Motor neuron (in vitro differentiated cells): ENCODE results near the gene POLR2M. TPM values are rescaled to one million over a fixed set of nuclear protein-coding genes. Genes with fewer than 3 reads are reported as not detected.

Experiments used
- ATAC-seq, 8 experiments: fragments of 200-7000 bp; cut with Tn5 transposase; replicated peaks in 6 of 8; 2 replicates each; pipeline ENCODE4 v1.8.0; 2021; ENCODE audit warnings: mild to moderate bottlenecking in 8 of 8, moderate library complexity in 8 of 8
- H3K27ac ChIP-seq, 2 donors: fragments of 250-450 bp; sonication (Bioruptor Pico); 2 replicates each; pipeline ENCODE4 v1.9.0; 2021; ENCODE audit warnings: antibody characterized with exemption in 2 of 2, mild to moderate bottlenecking in 2 of 2, moderate library complexity in 1 of 2
- H3K4me1 ChIP-seq, 2 donors: fragments of 250-450 bp; sonication (Bioruptor Pico); replicated peaks in 1 of 2; 2 replicates each; pipeline ENCODE4 v1.6.1; 2021; ENCODE audit warnings: antibody characterized with exemption in 2 of 2, mild to moderate bottlenecking in 2 of 2, moderate library complexity in 1 of 2
- H3K4me3 ChIP-seq, 5 donors: fragments of 250-450 bp; sonication (Bioruptor Pico); 2 replicates each; pipeline ENCODE4 v1.9.0; 2021; ENCODE audit warnings: antibody characterized with exemption in 5 of 5, mild to moderate bottlenecking in 5 of 5, moderate library complexity in 4 of 5
- WGBS, 10 experiments: fragments of 450-650 bp; shearing (Covaris generic); methylation state at CpG; one replicate each; pipeline ENCODE4 v1.0.0; 2022; 5-methylcytosine and 5-hydroxymethylcytosine counted together
- in situ Hi-C, 9 experiments: fragments of 400-800 bp; cut with MboI; loops; one replicate each; pipeline ENCODE4 v1.15.0; 2021; ENCODE audit warnings: low sequenced_read_pairs in 9 of 9, low pct_unique_long_range_greater_than_20kb in 2 of 9; ENCODE audit not compliant: unreplicated experiment in 9 of 9
- total RNA-seq, 8 experiments: library from RNA; unstranded; fragments of 300-600 nt; gene quantifications; 2 replicates each; pipeline versions ENCODE4 v1.2.3 to v1.2.4, GENCODE V29; 2022

Gene POLR2M
- total RNA-seq: 10 to 100 TPM; 20.9 to 55.2 (median 37.9) TPM

GRCh38 chr15:57706405-57707209 lies at the start of gene POLR2M:
TSS of gene POLR2M (plus strand) at chr15:57706714. CDS start at chr15:57706843, 129 bp downstream.
- peak; percentile 95 to 99 (median 98) for ATAC-seq
- WGBS, 10 experiments: 0 to 6% (median 0%) methylated on average over 1 to 39 of the region's 70 CpGs; no CpG with 5 or more reads in 4 of the 10 experiments
- in situ Hi-C loops: no loop called here
- peak within 1 kb of the TSS; percentile 73 to 95 (median 77) for H3K4me3 ChIP-seq
- peak within 1 kb of the TSS; percentile 81 to 90 for H3K27ac ChIP-seq
- H3K4me1 ChIP-seq: peaks cover 8 to 15% of the 10 kb centered on the region in 2 donors

- H3K27ac ChIP-seq: no peak overlapping the region
- H3K4me1 ChIP-seq: peaks cover 0 to 56% of the 10 kb centered on the region in 2 donors
- no peak overlapping the region for H3K4me3 ChIP-seq
- in situ Hi-C loops: no loop called here
- ATAC-seq: peak in 3 of 8 experiments; percentile 27 to 94 (median 47)
- 57 to 83% (median 82%) methylated on average over 1 of the region's 1 CpG; no CpG with 5 or more reads in 6 of the 10 experiments for WGBS, 10 experiments
These were observed 48.9 kb upstream of the POLR2M start for GRCh38 chr15:57657619-57658018.

GRCh38 chr15:57662091-57662744 lies 44.3 kb upstream of the POLR2M start:
- in situ Hi-C loops: no loop called here
- Histone ChIP-seq H3K4me3 (no peak overlapping the region), H3K27ac (no peak overlapping the region), H3K4me1 (peaks cover 0 to 23% of the 10 kb centered on the region in 2 donors)
- no peak for ATAC-seq
- WGBS, 10 experiments: 26 to 100% (median 64%) methylated on average over 1 to 3 of the region's 3 CpGs; no CpG with 5 or more reads in 1 of the 10 experiments

- Histone ChIP-seq H3K27ac (no peak overlapping the region), H3K4me3 (no peak overlapping the region), H3K4me1 (peaks cover 0 to 22% of the 10 kb centered on the region in 2 donors)
- WGBS, 10 experiments: 89 to 100% (median 100%) methylated on average over 1 of the region's 1 CpG; no CpG with 5 or more reads in 6 of the 10 experiments
- no peak for ATAC-seq
- in situ Hi-C loops: no loop called here
These were observed 43.7 kb upstream of the POLR2M start for GRCh38 chr15:57662802-57663201.

- H3K4me1 ChIP-seq: peaks cover 0 to 18% of the 10 kb centered on the region in 2 donors
- WGBS, 10 experiments: 40 to 100% methylated on average over 1 to 2 of the region's 2 CpGs; no CpG with 5 or more reads in 8 of the 10 experiments
- no peak overlapping the region for H3K4me3 ChIP-seq
- no peak overlapping the region for H3K27ac ChIP-seq
- ATAC-seq: no peak
- in situ Hi-C loops: no loop called here
These were observed 43.3 kb upstream of the POLR2M start for GRCh38 chr15:57663262-57663661.

- peak in 1 of 8 experiments; percentile 19 for ATAC-seq
- WGBS, 10 experiments: 33 to 90% (median 83%) methylated on average over 1 to 2 of the region's 2 CpGs; no CpG with 5 or more reads in 4 of the 10 experiments
- no peak overlapping the region for H3K4me3 ChIP-seq
- H3K4me1 ChIP-seq: peaks cover 0 to 12% of the 10 kb centered on the region in 2 donors
- H3K27ac ChIP-seq: no peak overlapping the region
- in situ Hi-C loops: no loop called here
These were observed 41.3 kb upstream of the POLR2M start for GRCh38 chr15:57665194-57665593.

GRCh38 chr15:57665939-57666338 lies 40.6 kb upstream of the POLR2M start:
- in situ Hi-C loops: no loop called here
- H3K27ac ChIP-seq: no peak overlapping the region
- peaks cover 0 to 12% of the 10 kb centered on the region in 2 donors for H3K4me1 ChIP-seq
- WGBS, 10 experiments: 40 to 90% (median 76%) methylated on average over 1 to 4 of the region's 4 CpGs; no CpG with 5 or more reads in 1 of the 10 experiments
- no peak overlapping the region for H3K4me3 ChIP-seq
- no peak for ATAC-seq

GRCh38 chr15:57667171-57667849 lies 39.2 kb upstream of the POLR2M start:
- 9 to 58% (median 33%) methylated on average over 3 to 10 of the region's 10 CpGs; no CpG with 5 or more reads in 2 of the 10 experiments for WGBS, 10 experiments
- in situ Hi-C loops: no loop called here
- H3K4me3 ChIP-seq: no peak overlapping the region
- H3K27ac ChIP-seq: no peak overlapping the region
- peaks cover 0 to 5% of the 10 kb centered on the region in 2 donors for H3K4me1 ChIP-seq
- ATAC-seq: peak; percentile 30 to 93 (median 67)

GRCh38 chr15:57668016-57668415 lies 38.5 kb upstream of the POLR2M start:
- H3K27ac ChIP-seq: no peak overlapping the region
- H3K4me1 ChIP-seq: peaks cover under 1 to 5% of the 10 kb centered on the region in 2 donors
- in situ Hi-C loops: no loop called here
- peak in 4 of 8 experiments; percentile 30 to 61 (median 49) for ATAC-seq
- 11 to 100% (median 72%) methylated on average over 1 to 4 of the region's 4 CpGs for WGBS, 10 experiments
- H3K4me3 ChIP-seq: no peak overlapping the region

- Histone ChIP-seq H3K4me3 (no peak overlapping the region), H3K4me1 (peaks cover 2 to 5% of the 10 kb centered on the region in 2 donors), H3K27ac (no peak overlapping the region)
- WGBS, 10 experiments: 0 to 33% (median 0%) methylated on average over 1 of the region's 1 CpG; no CpG with 5 or more reads in 1 of the 10 experiments
- in situ Hi-C loops: no loop called here
- no peak for ATAC-seq
These were observed 34.9 kb upstream of the POLR2M start for GRCh38 chr15:57671636-57672035.

- H3K4me1 ChIP-seq: peaks cover 0 to 2% of the 10 kb centered on the region in 2 donors
- 77 to 92% (median 83%) methylated on average over 1 to 7 of the region's 9 CpGs; no CpG with 5 or more reads in 3 of the 10 experiments for WGBS, 10 experiments
- ATAC-seq: no peak
- no peak overlapping the region for H3K27ac ChIP-seq
- H3K4me3 ChIP-seq: no peak overlapping the region
- in situ Hi-C loops: no loop called here
These were observed 30.9 kb upstream of the POLR2M start for GRCh38 chr15:57675481-57676181.

- H3K4me3 ChIP-seq: no peak overlapping the region
- peak in 2 of 8 experiments; percentile 31 to 59 for ATAC-seq
- in situ Hi-C loops: no loop called here
- H3K4me1 ChIP-seq: peaks cover 0 to 2% of the 10 kb centered on the region in 2 donors
- H3K27ac ChIP-seq: no peak overlapping the region
- 12 to 98% (median 61%) methylated on average over 1 to 5 of the region's 5 CpGs; no CpG with 5 or more reads in 1 of the 10 experiments for WGBS, 10 experiments
These were observed 29.9 kb upstream of the POLR2M start for GRCh38 chr15:57676585-57676984.
